Ascending aorta (tissue), 2 donors: ENCODE data around the gene METTL1. TPM values are rescaled to one million over a fixed set of nuclear protein-coding genes. Genes with fewer than 3 reads are reported as not detected.

Experiments
- DNase-seq, 2 donors: peaks; one replicate each; pipeline ENCODE4 v3.0.0-alpha.2; 2019; ENCODE audit warnings: low spot score in 2 of 2
- H3K27ac ChIP-seq, 2 donors: fragments of 200-600 bp; sonication (generic); one replicate each; pipeline ENCODE4 v1.5.1; 2016 to 2017; ENCODE audit warnings: mild to moderate bottlenecking in 1 of 2
- H3K27me3 ChIP-seq: fragments of 200-600 bp; sonication (generic); one replicate; pipeline ENCODE4 v1.5.1; 2017
- H3K36me3 ChIP-seq, 2 donors: fragments of 200-600 bp; sonication (generic); one replicate each; pipeline ENCODE4 v1.5.1; 2016
- H3K4me1 ChIP-seq, 2 donors: fragments of 200-600 bp; sonication (generic); one replicate each; pipeline ENCODE4 v1.5.1; 2016 to 2017; ENCODE audit warnings: mild to moderate bottlenecking in 1 of 2
- H3K4me3 ChIP-seq, 2 donors: fragments of 200-600 bp; sonication (generic); one replicate each; pipeline ENCODE4 v1.5.1; 2016 to 2017; ENCODE audit warnings: mild to moderate bottlenecking in 1 of 2
- H3K9me3 ChIP-seq, 2 donors: fragments of 200-600 bp; sonication (generic); one replicate each; pipeline ENCODE4 v1.5.1; 2016
- CTCF ChIP-seq, 3 experiments: fragments of 200-600 bp in 2 of 3; fragments of 450-650 bp in 1 of 3; sonication (generic) in 2 of 3; IDR thresholded peaks; one replicate each; pipeline ENCODE4 v1.5.1; 2016 to 2019; ENCODE audit warnings: antibody characterized with exemption in 3 of 3, mild to moderate bottlenecking in 1 of 3, moderate library complexity in 1 of 3
- intact Hi-C: fragments of 100-400 bp; cut with DNase I; formaldehyde crosslinking; loops from one replicate; pipeline ENCODE4 v1.15.1; 2023
- total RNA-seq: library from RNA; depleted of rRNA; stranded (reverse); fragments of >200 nt; gene quantifications from one replicate; pipeline ENCODE4 v1.1.0, GENCODE V29; 2016

Gene METTL1
- total RNA-seq, 1 donor from 2014 or later = 29.8 TPM

- H3K9me3 ChIP-seq = no peaks in the 10 kb centered on the region
- no peak for TF ChIP-seq CTCF (IDR thresholded peaks at IDR 0.05)
- no peak overlapping the region for H3K27ac ChIP-seq
- intact Hi-C loops = no loop called here
- H3K4me1 ChIP-seq = peaks cover 7 to 14% of the 10 kb centered on the region in 2 donors
- H3K36me3 ChIP-seq = peaks cover 0 to 9% of the 10 kb centered on the region in 2 donors
- no peak overlapping the region for H3K4me3 ChIP-seq
- no peaks in the 10 kb centered on the region for H3K27me3 ChIP-seq
- peak in 1 of 2 donors; percentile 18 for DNase-seq
Observed at GRCh38 chr12:57779736-57780135, 7.8 kb upstream of the METTL1 start.

GRCh38 chr12:57777911-57778310 lies 6.0 kb upstream of the METTL1 start:
- Histone ChIP-seq H3K9me3 (no peaks in the 10 kb centered on the region), H3K4me3 (no peak overlapping the region), H3K36me3 (peaks cover 0 to 13% of the 10 kb centered on the region in 2 donors), H3K27me3 (no peaks in the 10 kb centered on the region), H3K4me1 (peaks cover 2 to 11% of the 10 kb centered on the region in 2 donors), H3K27ac (no peak overlapping the region)
- no peak for DNase-seq
- intact Hi-C loops = no loop called here
- TF ChIP-seq CTCF (IDR thresholded peaks at IDR 0.05) = no peak

- Histone ChIP-seq H3K4me3 (no peak overlapping the region), H3K36me3 (peaks cover 0 to 13% of the 10 kb centered on the region in 2 donors), H3K9me3 (no peaks in the 10 kb centered on the region), H3K27ac (no peak overlapping the region), H3K4me1 (peaks cover 2 to 11% of the 10 kb centered on the region in 2 donors), H3K27me3 (no peaks in the 10 kb centered on the region)
- no peak for DNase-seq
- intact Hi-C loops = no loop called here
- no peak for TF ChIP-seq CTCF (IDR thresholded peaks at IDR 0.05)
Observed at GRCh38 chr12:57777367-57777766, 5.5 kb upstream of the METTL1 start.

- no peak for TF ChIP-seq CTCF (IDR thresholded peaks at IDR 0.05)
- DNase-seq = no peak
- Histone ChIP-seq H3K27ac (no peak overlapping the region), H3K9me3 (no peaks in the 10 kb centered on the region), H3K4me1 (peaks cover 2 to 10% of the 10 kb centered on the region in 2 donors), H3K27me3 (no peaks in the 10 kb centered on the region), H3K36me3 (peaks cover 0 to 13% of the 10 kb centered on the region in 2 donors), H3K4me3 (no peak overlapping the region)
- intact Hi-C loops = no loop called here
Observed at GRCh38 chr12:57776247-57776587, 4.3 kb upstream of the METTL1 start.

GRCh38 chr12:57775563-57776246 lies 3.8 kb upstream of the METTL1 start:
- Histone ChIP-seq H3K4me3 (no peak overlapping the region), H3K9me3 (no peaks in the 10 kb centered on the region), H3K27ac (no peak overlapping the region), H3K36me3 (peaks cover 0 to 13% of the 10 kb centered on the region in 2 donors), H3K27me3 (no peaks in the 10 kb centered on the region), H3K4me1 (peaks cover 2 to 15% of the 10 kb centered on the region in 2 donors)
- no peak for TF ChIP-seq CTCF (IDR thresholded peaks at IDR 0.05)
- intact Hi-C loops = no loop called here
- no peak for DNase-seq
